ENCODE data around the gene SCYL3.
"Not testable (repeated sequence)": the region's sequence is repeated elsewhere in the genome, so short reads cannot be mapped to it uniquely, and the experiment has no call there.

SCYL3 gene

GRCh38 chr1:169867012-169867675, 26.6 kb downstream of the SCYL3 start:
- DNase-seq = no peak

GRCh38 chr1:169866577-169866976, 27.1 kb downstream of the SCYL3 start:
- no peak for DNase-seq

GRCh38 chr1:169864531-169864930, 29.2 kb downstream of the SCYL3 start:
- DNase-seq = not testable (repeated sequence)

GRCh38 chr1:169860750-169861149, 32.9 kb downstream of the SCYL3 start:
- no peak for DNase-seq

- DNase-seq = no peak
Observed at GRCh38 chr1:169860187-169860586, 33.5 kb downstream of the SCYL3 start.

GRCh38 chr1:169859001-169859400, 34.7 kb downstream of the SCYL3 start:
- no peak for DNase-seq

GRCh38 chr1:169858467-169858866, 35.2 kb downstream of the SCYL3 start:
- no peak for DNase-seq

- no peak for DNase-seq
Observed at GRCh38 chr1:169853341-169853740, 40.4 kb downstream of the SCYL3 start.

GRCh38 chr1:169849346-169850022, 44.2 kb downstream of the SCYL3 start:
- DNase-seq = no peak

GRCh38 chr1:169848456-169848855, 45.2 kb downstream of the SCYL3 start:
- DNase-seq = no peak

GRCh38 chr1:169844941-169845608, 48.6 kb downstream of the SCYL3 start:
- no peak for DNase-seq

- DNase-seq = no peak
Observed at GRCh38 chr1:169838942-169839341, 54.8 kb downstream of the SCYL3 start.

- no peak for DNase-seq
Observed at GRCh38 chr1:169836198-169836597, 57.5 kb downstream of the SCYL3 start.

GRCh38 chr1:169835647-169836046, 58.0 kb downstream of the SCYL3 start:
- DNase-seq = no peak

GRCh38 chr1:169834869-169835268, 58.8 kb downstream of the SCYL3 start:
- DNase-seq = no peak

- no peak for DNase-seq
Observed at GRCh38 chr1:169833179-169833901, 60.4 kb downstream of the SCYL3 start.

GRCh38 chr1:169829671-169830070, 64.0 kb downstream of the SCYL3 start:
- no peak for DNase-seq

- no peak for DNase-seq
Observed at GRCh38 chr1:169824153-169824552, 69.5 kb downstream of the SCYL3 start.

- no peak for DNase-seq
Observed at GRCh38 chr1:169821500-169821899, 72.2 kb downstream of the SCYL3 start.

- no peak for DNase-seq
Observed at GRCh38 chr1:169816617-169817016, 77.1 kb downstream of the SCYL3 start.

GRCh38 chr1:169814265-169814664, 79.4 kb downstream of the SCYL3 start:
- no peak for DNase-seq

- DNase-seq = no peak
Observed at GRCh38 chr1:169812131-169812530, 81.6 kb downstream of the SCYL3 start.

- DNase-seq = not testable (repeated sequence)
Observed at GRCh38 chr1:169811418-169812035, 82.2 kb downstream of the SCYL3 start.
